GM23338 (cell line): Measurements from ENCODE around the gene FBRSL1. TPM values are rescaled to one million over a fixed set of nuclear protein-coding genes. Genes with fewer than 3 reads are reported as not detected.
A peak's percentile ranks its signal among the peaks of the same experiment; 100 is the strongest.

Source experiments
- ATAC-seq: fragments of 200-7000 bp; cut with Tn5 transposase; 3 replicates; pipeline ENCODE4 v1.9.1; 2020
- DNase-seq: peaks from one replicate; pipeline ENCODE4 v3.0.0-alpha.2; 2015; ENCODE audit warnings: low spot score
- H2AFZ ChIP-seq: fragments of 200-600 bp; sonication (generic); 2 replicates; pipeline ENCODE4 v1.8.0; 2016; ENCODE audit warnings: antibody characterized with exemption, mild to moderate bottlenecking, moderate library complexity
- H3F3A ChIP-seq: fragments of 200-600 bp; sonication (generic); replicated peaks from 2 replicates; pipeline ENCODE4 v1.8.0; 2017; ENCODE audit warnings: antibody characterized with exemption, mixed run types, low read depth
- H3K27ac ChIP-seq: fragments of 200-600 bp; sonication (generic); 2 replicates; pipeline ENCODE4 v1.6.1; 2016; ENCODE audit warnings: low read depth
- H3K27me3 ChIP-seq: fragments of 200-600 bp; sonication (generic); 2 replicates; pipeline ENCODE4 v1.8.0; 2016; ENCODE audit warnings: mild to moderate bottlenecking, mixed run types, moderate library complexity; ENCODE audit not compliant: insufficient read depth
- H3K36me3 ChIP-seq: fragments of 200-600 bp; sonication (generic); 2 replicates; pipeline ENCODE4 v1.8.0; 2016; ENCODE audit warnings: mild to moderate bottlenecking; ENCODE audit not compliant: insufficient read depth
- H3K4me1 ChIP-seq: fragments of 200-600 bp; sonication (generic); 2 replicates; pipeline ENCODE4 v1.8.0; 2016; ENCODE audit warnings: mild to moderate bottlenecking, moderate library complexity; ENCODE audit not compliant: insufficient read depth
- H3K4me2 ChIP-seq: fragments of 200-600 bp; sonication (generic); 2 replicates; pipeline ENCODE4 v1.7.1; 2017; ENCODE audit warnings: mixed run types
- H3K4me3 ChIP-seq: fragments of 200-600 bp; sonication (generic); 2 replicates; pipeline ENCODE4 v1.6.1; 2016; ENCODE audit warnings: mixed run types
- H3K79me2 ChIP-seq: fragments of 200-600 bp; sonication (generic); replicated peaks from 2 replicates; pipeline ENCODE4 v1.8.0; 2017; ENCODE audit warnings: mild to moderate bottlenecking; ENCODE audit not compliant: insufficient read depth
- H3K9me2 ChIP-seq: fragments of 200-600 bp; sonication (generic); 2 replicates; pipeline ENCODE4 v1.8.0; 2017; ENCODE audit not compliant: insufficient read depth
- H4K20me1 ChIP-seq: fragments of 200-600 bp; sonication (generic); replicated peaks from 2 replicates; pipeline ENCODE4 v1.8.0; 2017; ENCODE audit warnings: mild to moderate bottlenecking; ENCODE audit not compliant: insufficient read depth
- H3K27ac Mint-ChIP-seq: 2 replicates; pipeline ENCODE4 v1.8.0; 2020; ENCODE audit warnings: inconsistent platforms, mild to moderate bottlenecking, moderate library complexity, mixed read lengths
- H3K27me3 Mint-ChIP-seq: 3 replicates; pipeline ENCODE4 v1.8.0; 2022; ENCODE audit warnings: low read depth, mild to moderate bottlenecking, moderate library complexity, mixed read lengths, inconsistent platforms; ENCODE audit not compliant: insufficient read depth, poor library complexity
- H3K36me3 Mint-ChIP-seq: 3 replicates; pipeline ENCODE4 v1.8.0; 2021; ENCODE audit warnings: low read depth, mild to moderate bottlenecking, inconsistent platforms, moderate library complexity, mixed read lengths
- H3K4me1 Mint-ChIP-seq: 3 replicates; pipeline ENCODE4 v1.8.0; 2020; ENCODE audit warnings: mild to moderate bottlenecking, inconsistent platforms, mixed read lengths
- H3K4me3 Mint-ChIP-seq: 3 replicates; pipeline ENCODE4 v1.8.0; 2021; ENCODE audit warnings: moderate library complexity, mild to moderate bottlenecking, inconsistent platforms, mixed read lengths
- H3K9me3 Mint-ChIP-seq: 3 replicates; pipeline ENCODE4 v1.8.0; 2020; ENCODE audit warnings: moderate library complexity, mild to moderate bottlenecking, inconsistent platforms, mixed read lengths
- EZH2 ChIP-seq: fragments of 200-600 bp; sonication (generic); IDR thresholded peaks from one replicate; pipeline ENCODE4 v1.8.0; 2017; ENCODE audit warnings: antibody characterized with exemption, mild to moderate bottlenecking, low read depth; ENCODE audit not compliant: unreplicated experiment
- POLR2AphosphoS5 ChIP-seq: IDR thresholded peaks from 2 replicates; pipeline ENCODE4 v1.6.1; 2016; ENCODE audit warnings: antibody characterized with exemption, low read depth
- ZNF114 ChIP-seq: fragments of 250-450 bp; sonication (Bioruptor Pico); IDR thresholded peaks from 2 replicates; pipeline ENCODE4 v1.5.0; 2020; ENCODE audit warnings: mild to moderate bottlenecking, moderate library complexity
- polyA plus RNA-seq: library from polyadenylated mRNA; unstranded; fragments of >200 nt; fragmentation: Nextera tagmentation; extraction: Ambion mirVana; gene quantifications from 2 replicates; pipeline ENCODE4 v1.2.1, GENCODE V29; 2016
- total RNA-seq: library from RNA; depleted of rRNA; stranded (reverse); fragments of >200 nt; shearing (Covaris generic); gene quantifications from 2 replicates; pipeline ENCODE4 v1.2.3, GENCODE V29; 2014
- TF ChIP-seq, protein P1 (sequence below): IDR thresholded peaks from one replicate; pipeline ENCODE4 v1.6.1; 2018; ENCODE audit warnings: antibody characterized with exemption; ENCODE audit not compliant: unreplicated experiment
- TF ChIP-seq, protein P2 (sequence below), 2 experiments: fragments of 200-600 bp in 1 of 2; sonication (generic) in 1 of 2; conservative IDR thresholded peaks; 2 replicates each; pipeline versions ENCODE4 v1.5.1 to v1.6.1; 2016 to 2017; ENCODE audit warnings: antibody characterized with exemption in 2 of 2, low read depth in 2 of 2, mild to moderate bottlenecking in 2 of 2, moderate library complexity in 1 of 2
- TF ChIP-seq, protein P3 (sequence below): IDR thresholded peaks from 2 replicates; pipeline ENCODE4 v1.6.1; 2016; ENCODE audit warnings: antibody characterized with exemption
- TF ChIP-seq, protein P4 (sequence below): fragments of 250-450 bp; sonication (Bioruptor Pico); IDR thresholded peaks from 2 replicates; pipeline ENCODE4 v1.5.0; 2020; ENCODE audit warnings: mild to moderate bottlenecking, moderate library complexity

The FBRSL1 gene
- total and polyA plus RNA-seq, 2 experiments from 2014 or later = 37.8 to 89.8 TPM

DNA sequence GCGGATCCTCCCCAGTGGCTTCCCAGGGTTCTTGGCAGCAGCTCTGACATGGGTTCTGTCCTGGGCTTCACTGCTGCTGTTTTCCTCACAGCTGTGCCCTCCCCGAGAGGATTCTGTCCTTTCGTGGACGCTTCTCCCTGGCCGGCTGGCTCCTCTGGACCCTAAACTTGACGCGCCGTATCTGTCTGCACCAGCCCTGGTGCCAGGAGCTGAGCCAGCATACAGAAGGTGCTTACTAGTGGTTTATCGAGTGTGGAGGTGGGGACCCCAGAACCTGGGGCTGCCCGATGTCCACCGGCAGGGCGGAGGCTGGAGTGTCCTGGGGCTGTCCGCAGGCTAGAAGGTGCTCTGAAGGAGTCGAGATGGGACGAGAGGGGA is 17.2 kb downstream of the FBRSL1 start (continued):
- TF ChIP-seq, protein P1, sequence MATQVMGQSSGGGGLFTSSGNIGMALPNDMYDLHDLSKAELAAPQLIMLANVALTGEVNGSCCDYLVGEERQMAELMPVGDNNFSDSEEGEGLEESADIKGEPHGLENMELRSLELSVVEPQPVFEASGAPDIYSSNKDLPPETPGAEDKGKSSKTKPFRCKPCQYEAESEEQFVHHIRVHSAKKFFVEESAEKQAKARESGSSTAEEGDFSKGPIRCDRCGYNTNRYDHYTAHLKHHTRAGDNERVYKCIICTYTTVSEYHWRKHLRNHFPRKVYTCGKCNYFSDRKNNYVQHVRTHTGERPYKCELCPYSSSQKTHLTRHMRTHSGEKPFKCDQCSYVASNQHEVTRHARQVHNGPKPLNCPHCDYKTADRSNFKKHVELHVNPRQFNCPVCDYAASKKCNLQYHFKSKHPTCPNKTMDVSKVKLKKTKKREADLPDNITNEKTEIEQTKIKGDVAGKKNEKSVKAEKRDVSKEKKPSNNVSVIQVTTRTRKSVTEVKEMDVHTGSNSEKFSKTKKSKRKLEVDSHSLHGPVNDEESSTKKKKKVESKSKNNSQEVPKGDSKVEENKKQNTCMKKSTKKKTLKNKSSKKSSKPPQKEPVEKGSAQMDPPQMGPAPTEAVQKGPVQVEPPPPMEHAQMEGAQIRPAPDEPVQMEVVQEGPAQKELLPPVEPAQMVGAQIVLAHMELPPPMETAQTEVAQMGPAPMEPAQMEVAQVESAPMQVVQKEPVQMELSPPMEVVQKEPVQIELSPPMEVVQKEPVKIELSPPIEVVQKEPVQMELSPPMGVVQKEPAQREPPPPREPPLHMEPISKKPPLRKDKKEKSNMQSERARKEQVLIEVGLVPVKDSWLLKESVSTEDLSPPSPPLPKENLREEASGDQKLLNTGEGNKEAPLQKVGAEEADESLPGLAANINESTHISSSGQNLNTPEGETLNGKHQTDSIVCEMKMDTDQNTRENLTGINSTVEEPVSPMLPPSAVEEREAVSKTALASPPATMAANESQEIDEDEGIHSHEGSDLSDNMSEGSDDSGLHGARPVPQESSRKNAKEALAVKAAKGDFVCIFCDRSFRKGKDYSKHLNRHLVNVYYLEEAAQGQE = no peak
- no peak for TF ChIP-seq POLR2AphosphoS5

DNA sequence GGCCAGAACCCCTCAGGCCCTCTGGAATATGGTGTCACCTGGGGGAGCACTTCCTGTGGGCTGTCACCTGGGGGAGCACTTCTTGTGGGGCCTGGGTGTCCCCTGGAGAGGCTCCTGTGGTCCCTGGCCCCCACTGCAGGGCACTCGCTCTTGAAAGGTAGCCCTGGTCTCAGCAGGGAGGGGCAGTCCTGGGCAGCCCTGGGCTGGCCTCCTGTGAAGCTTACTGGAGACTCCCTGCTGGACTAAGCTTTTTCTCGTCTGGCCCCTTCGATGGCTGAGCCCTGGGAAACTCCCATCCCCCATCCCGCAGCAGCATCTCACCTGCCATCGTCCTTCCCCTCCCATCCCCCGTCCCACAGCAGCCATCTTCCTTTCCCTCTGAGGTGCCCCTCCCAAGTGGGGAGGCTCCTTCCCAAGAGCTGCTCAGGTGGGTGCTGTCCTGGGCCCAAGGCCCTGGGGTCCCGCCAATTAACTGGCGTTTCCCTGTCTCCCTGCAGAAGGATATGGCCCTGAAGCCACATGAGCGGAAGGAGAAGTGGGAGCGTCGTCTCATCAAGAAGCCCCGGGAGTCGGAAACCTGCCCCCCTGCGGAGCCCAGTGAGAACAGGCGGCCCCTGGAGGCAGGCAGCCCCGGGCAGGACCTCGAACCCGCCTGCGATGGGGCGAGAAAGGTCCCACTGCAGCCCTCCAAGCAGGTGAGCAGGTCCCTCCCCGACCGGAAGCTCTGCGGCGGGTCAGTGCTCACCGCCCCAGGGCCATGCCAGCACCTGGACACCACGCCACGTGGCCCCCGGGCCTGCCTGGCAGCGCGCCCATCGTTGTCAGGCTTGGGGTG is 17.9 kb downstream of the FBRSL1 start:
- H3K36me3 ChIP-seq = no peaks in the 10 kb centered on the region
- no peak for DNase-seq
- Mint-ChIP-seq H3K4me1 (peaks cover 20% of the 10 kb centered on the region), H3K9me3 (no peaks in the 10 kb centered on the region), H3K36me3 (no peaks in the 10 kb centered on the region; the same call in 2 of the 3 replicates), H3K4me3 (no peak overlapping the region), H3K27me3 (peaks cover 15% of the 10 kb centered on the region), H3K27ac (no peak overlapping the region)
- peak; percentile 9; the same call in 2 of the 3 replicates for ATAC-seq
- no peaks in the 10 kb centered on the region for H3K27me3 ChIP-seq
- H3K4me2 ChIP-seq = peak overlapping the region; percentile 26; the same call in 1 of the 2 replicates
- peaks cover 35% of the 10 kb centered on the region for H3K79me2 ChIP-seq
- H4K20me1 ChIP-seq = peaks cover 20% of the 10 kb centered on the region
- H3K4me3 ChIP-seq = no peak overlapping the region
- H3K9me2 ChIP-seq = no peaks in the 10 kb centered on the region
- H3K4me1 ChIP-seq = peaks cover 13% of the 10 kb centered on the region; the same call in 1 of the 2 replicates
- H3F3A ChIP-seq = no peaks in the 10 kb centered on the region
- TF ChIP-seq, protein P2, sequence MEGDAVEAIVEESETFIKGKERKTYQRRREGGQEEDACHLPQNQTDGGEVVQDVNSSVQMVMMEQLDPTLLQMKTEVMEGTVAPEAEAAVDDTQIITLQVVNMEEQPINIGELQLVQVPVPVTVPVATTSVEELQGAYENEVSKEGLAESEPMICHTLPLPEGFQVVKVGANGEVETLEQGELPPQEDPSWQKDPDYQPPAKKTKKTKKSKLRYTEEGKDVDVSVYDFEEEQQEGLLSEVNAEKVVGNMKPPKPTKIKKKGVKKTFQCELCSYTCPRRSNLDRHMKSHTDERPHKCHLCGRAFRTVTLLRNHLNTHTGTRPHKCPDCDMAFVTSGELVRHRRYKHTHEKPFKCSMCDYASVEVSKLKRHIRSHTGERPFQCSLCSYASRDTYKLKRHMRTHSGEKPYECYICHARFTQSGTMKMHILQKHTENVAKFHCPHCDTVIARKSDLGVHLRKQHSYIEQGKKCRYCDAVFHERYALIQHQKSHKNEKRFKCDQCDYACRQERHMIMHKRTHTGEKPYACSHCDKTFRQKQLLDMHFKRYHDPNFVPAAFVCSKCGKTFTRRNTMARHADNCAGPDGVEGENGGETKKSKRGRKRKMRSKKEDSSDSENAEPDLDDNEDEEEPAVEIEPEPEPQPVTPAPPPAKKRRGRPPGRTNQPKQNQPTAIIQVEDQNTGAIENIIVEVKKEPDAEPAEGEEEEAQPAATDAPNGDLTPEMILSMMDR (conservative IDR thresholded peaks at IDR 0.05; ENCODE audit: low read depth in 2 of 2) = peak; percentile 36 to 42
- TF ChIP-seq, protein P3, sequence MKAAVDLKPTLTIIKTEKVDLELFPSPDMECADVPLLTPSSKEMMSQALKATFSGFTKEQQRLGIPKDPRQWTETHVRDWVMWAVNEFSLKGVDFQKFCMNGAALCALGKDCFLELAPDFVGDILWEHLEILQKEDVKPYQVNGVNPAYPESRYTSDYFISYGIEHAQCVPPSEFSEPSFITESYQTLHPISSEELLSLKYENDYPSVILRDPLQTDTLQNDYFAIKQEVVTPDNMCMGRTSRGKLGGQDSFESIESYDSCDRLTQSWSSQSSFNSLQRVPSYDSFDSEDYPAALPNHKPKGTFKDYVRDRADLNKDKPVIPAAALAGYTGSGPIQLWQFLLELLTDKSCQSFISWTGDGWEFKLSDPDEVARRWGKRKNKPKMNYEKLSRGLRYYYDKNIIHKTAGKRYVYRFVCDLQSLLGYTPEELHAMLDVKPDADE = no peak
- no peak for TF ChIP-seq EZH2
- TF ChIP-seq ZNF114 (CRISPR knock-in tag) = no peak
- TF ChIP-seq, protein P4, sequence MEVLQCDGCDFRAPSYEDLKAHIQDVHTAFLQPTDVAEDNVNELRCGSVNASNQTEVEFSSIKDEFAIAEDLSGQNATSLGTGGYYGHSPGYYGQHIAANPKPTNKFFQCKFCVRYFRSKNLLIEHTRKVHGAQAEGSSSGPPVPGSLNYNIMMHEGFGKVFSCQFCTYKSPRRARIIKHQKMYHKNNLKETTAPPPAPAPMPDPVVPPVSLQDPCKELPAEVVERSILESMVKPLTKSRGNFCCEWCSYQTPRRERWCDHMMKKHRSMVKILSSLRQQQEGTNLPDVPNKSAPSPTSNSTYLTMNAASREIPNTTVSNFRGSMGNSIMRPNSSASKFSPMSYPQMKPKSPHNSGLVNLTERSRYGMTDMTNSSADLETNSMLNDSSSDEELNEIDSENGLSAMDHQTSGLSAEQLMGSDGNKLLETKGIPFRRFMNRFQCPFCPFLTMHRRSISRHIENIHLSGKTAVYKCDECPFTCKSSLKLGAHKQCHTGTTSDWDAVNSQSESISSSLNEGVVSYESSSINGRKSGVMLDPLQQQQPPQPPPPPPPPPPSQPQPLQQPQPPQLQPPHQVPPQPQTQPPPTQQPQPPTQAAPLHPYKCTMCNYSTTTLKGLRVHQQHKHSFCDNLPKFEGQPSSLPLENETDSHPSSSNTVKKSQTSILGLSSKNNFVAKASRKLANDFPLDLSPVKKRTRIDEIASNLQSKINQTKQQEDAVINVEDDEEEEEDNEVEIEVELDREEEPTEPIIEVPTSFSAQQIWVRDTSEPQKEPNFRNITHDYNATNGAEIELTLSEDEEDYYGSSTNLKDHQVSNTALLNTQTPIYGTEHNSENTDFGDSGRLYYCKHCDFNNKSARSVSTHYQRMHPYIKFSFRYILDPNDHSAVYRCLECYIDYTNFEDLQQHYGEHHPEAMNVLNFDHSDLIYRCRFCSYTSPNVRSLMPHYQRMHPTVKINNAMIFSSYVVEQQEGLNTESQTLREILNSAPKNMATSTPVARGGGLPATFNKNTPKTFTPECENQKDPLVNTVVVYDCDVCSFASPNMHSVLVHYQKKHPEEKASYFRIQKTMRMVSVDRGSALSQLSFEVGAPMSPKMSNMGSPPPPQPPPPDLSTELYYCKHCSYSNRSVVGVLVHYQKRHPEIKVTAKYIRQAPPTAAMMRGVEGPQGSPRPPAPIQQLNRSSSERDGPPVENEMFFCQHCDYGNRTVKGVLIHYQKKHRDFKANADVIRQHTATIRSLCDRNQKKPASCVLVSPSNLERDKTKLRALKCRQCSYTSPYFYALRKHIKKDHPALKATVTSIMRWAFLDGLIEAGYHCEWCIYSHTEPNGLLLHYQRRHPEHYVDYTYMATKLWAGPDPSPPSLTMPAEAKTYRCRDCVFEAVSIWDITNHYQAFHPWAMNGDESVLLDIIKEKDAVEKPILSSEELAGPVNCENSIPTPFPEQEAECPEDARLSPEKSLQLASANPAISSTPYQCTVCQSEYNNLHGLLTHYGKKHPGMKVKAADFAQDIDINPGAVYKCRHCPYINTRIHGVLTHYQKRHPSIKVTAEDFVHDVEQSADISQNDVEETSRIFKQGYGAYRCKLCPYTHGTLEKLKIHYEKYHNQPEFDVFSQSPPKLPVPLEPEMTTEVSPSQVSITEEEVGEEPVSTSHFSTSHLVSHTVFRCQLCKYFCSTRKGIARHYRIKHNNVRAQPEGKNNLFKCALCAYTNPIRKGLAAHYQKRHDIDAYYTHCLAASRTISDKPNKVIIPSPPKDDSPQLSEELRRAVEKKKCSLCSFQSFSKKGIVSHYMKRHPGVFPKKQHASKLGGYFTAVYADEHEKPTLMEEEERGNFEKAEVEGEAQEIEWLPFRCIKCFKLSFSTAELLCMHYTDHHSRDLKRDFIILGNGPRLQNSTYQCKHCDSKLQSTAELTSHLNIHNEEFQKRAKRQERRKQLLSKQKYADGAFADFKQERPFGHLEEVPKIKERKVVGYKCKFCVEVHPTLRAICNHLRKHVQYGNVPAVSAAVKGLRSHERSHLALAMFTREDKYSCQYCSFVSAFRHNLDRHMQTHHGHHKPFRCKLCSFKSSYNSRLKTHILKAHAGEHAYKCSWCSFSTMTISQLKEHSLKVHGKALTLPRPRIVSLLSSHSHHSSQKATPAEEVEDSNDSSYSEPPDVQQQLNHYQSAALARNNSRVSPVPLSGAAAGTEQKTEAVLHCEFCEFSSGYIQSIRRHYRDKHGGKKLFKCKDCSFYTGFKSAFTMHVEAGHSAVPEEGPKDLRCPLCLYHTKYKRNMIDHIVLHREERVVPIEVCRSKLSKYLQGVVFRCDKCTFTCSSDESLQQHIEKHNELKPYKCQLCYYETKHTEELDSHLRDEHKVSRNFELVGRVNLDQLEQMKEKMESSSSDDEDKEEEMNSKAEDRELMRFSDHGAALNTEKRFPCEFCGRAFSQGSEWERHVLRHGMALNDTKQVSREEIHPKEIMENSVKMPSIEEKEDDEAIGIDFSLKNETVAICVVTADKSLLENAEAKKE (CRISPR knock-in tag) = no peak
- H3K27ac ChIP-seq = no peak overlapping the region
- H2AFZ ChIP-seq = no peak overlapping the region
